Immature natural killer cell (primary cell): ENCODE measurements around the gene TAS2R7. TPM values are rescaled to one million over a fixed set of nuclear protein-coding genes. Genes with fewer than 3 reads are reported as not detected.

Experiments
- DNase-seq, 3 donors: peaks; one replicate each; pipeline ENCODE4 v3.0.0; 2022; ENCODE audit warnings: mixed read lengths in 1 of 3
- H3K27ac Mint-ChIP-seq, 6 donors: one replicate each; pipeline ENCODE4 v1.8.0; 2020; ENCODE audit warnings: mixed read lengths in 6 of 6, mild to moderate bottlenecking in 5 of 6, inconsistent platforms in 4 of 6, moderate library complexity in 3 of 6
- H3K27me3 Mint-ChIP-seq, 3 donors: one replicate each; pipeline ENCODE4 v1.8.0; 2020 to 2021; ENCODE audit warnings: low read depth in 3 of 3, mild to moderate bottlenecking in 3 of 3, mixed read lengths in 3 of 3, moderate library complexity in 3 of 3, inconsistent platforms in 1 of 3
- H3K36me3 Mint-ChIP-seq, 3 donors: one replicate each; pipeline ENCODE4 v1.8.0; 2020; ENCODE audit warnings: mixed read lengths in 3 of 3, inconsistent platforms in 2 of 3, mild to moderate bottlenecking in 2 of 3
- H3K4me1 Mint-ChIP-seq, 2 donors: one replicate each; pipeline ENCODE4 v1.8.0; 2020; ENCODE audit warnings: inconsistent platforms in 2 of 2, mild to moderate bottlenecking in 2 of 2, mixed read lengths in 2 of 2, moderate library complexity in 1 of 2
- H3K4me3 Mint-ChIP-seq, 5 donors: one replicate each; pipeline ENCODE4 v1.8.0; 2020; ENCODE audit warnings: mild to moderate bottlenecking in 5 of 5, mixed read lengths in 5 of 5, inconsistent platforms in 3 of 5, moderate library complexity in 3 of 5
- H3K9me3 Mint-ChIP-seq, 6 donors: one replicate each; pipeline ENCODE4 v1.8.0; 2020; ENCODE audit warnings: mild to moderate bottlenecking in 6 of 6, mixed read lengths in 6 of 6, inconsistent platforms in 4 of 6, moderate library complexity in 3 of 6
- polyA plus RNA-seq, 3 donors: library from polyadenylated mRNA; unstranded; fragments of 300-500 nt; fragmentation: Illumina TruSeq; gene quantifications; one replicate each; pipeline ENCODE4 v1.2.3, GENCODE V29; 2021

TAS2R7 gene
- polyA plus RNA-seq: not detected

GRCh38 chr12:10802587-10802986 lies at the start of gene TAS2R7:
TSS of gene TAS2R7 (minus strand) at chr12:10802627. CDS start at chr12:10802570, 57 bp downstream.
- Mint-ChIP-seq H3K4me1 (no peaks in the 10 kb centered on the region), H3K36me3 (no peaks in the 10 kb centered on the region), H3K27ac (no peak within 1 kb of the TSS), H3K27me3 (peaks cover 10 to 22% (median 14%) of the 10 kb centered on the region in 3 donors), H3K9me3 (peaks cover 0 to 2% (median 0%) of the 10 kb centered on the region in 6 donors), H3K4me3 (no peak within 1 kb of the TSS)
- no peak for DNase-seq

GRCh38 chr12:10851243-10851858 lies 48.9 kb upstream of the TAS2R7 start:
- DNase-seq: peak in 2 of 3 donors; percentile 8 to 17
- Mint-ChIP-seq H3K4me1 (peaks cover 41 to 52% of the 10 kb centered on the region in 2 donors), H3K9me3 (peaks cover 1 to 8% (median 5%) of the 10 kb centered on the region in 6 donors), H3K27ac (peak overlapping the region in 5 of 6 donors; percentile 2 to 74 (median 36)), H3K27me3 (peaks cover 0 to 3% (median 1%) of the 10 kb centered on the region in 3 donors), H3K4me3 (peak overlapping the region in 1 of 5 donors; percentile 7), H3K36me3 (peaks cover 14 to 27% (median 19%) of the 10 kb centered on the region in 3 donors)

- peak within 1 kb of the TSS in 1 of 5 donors; percentile 25 for H3K4me3 Mint-ChIP-seq
- H3K27ac Mint-ChIP-seq: peak within 1 kb of the TSS in 4 of 6 donors; percentile 37 to 74 (median 49)
- peaks cover 41 to 43% of the 10 kb centered on the region in 2 donors for H3K4me1 Mint-ChIP-seq
- DNase-seq: peak; percentile 31 to 50 (median 43)
- H3K36me3 Mint-ChIP-seq: peaks cover 15 to 27% (median 21%) of the 10 kb centered on the region in 3 donors
- H3K27me3 Mint-ChIP-seq: no peaks in the 10 kb centered on the region
- H3K9me3 Mint-ChIP-seq: peaks cover 0 to 1% (median 0%) of the 10 kb centered on the region in 6 donors
Measured at GRCh38 chr12:10849425-10849878, 47.0 kb upstream of the TAS2R7 start, which contains the start of gene PRR4. TSS of gene PRR4 (minus strand) at chr12:10849475. CDS start at chr12:10849437, 38 bp downstream.

GRCh38 chr12:10847744-10848143 lies 45.3 kb upstream of the TAS2R7 start:
- H3K4me1 Mint-ChIP-seq: peaks cover 35 to 37% of the 10 kb centered on the region in 2 donors
- H3K36me3 Mint-ChIP-seq: peaks cover 16 to 26% (median 21%) of the 10 kb centered on the region in 3 donors
- no peak for DNase-seq
- H3K27ac Mint-ChIP-seq: peak overlapping the region in 1 of 6 donors; percentile 8
- H3K9me3 Mint-ChIP-seq: peaks cover 0 to 1% (median 0%) of the 10 kb centered on the region in 6 donors
- H3K4me3 Mint-ChIP-seq: no peak overlapping the region
- H3K27me3 Mint-ChIP-seq: no peaks in the 10 kb centered on the region

GRCh38 chr12:10842862-10843261 lies 40.4 kb upstream of the TAS2R7 start:
- Mint-ChIP-seq H3K4me3 (no peak overlapping the region), H3K27me3 (peaks cover 0 to 3% (median 0%) of the 10 kb centered on the region in 3 donors), H3K36me3 (peaks cover 21 to 32% (median 24%) of the 10 kb centered on the region in 3 donors), H3K4me1 (no peaks in the 10 kb centered on the region), H3K9me3 (peaks cover 0 to 1% (median 0%) of the 10 kb centered on the region in 6 donors), H3K27ac (no peak overlapping the region)
- DNase-seq: no peak

- Mint-ChIP-seq H3K36me3 (peaks cover 7 to 10% (median 9%) of the 10 kb centered on the region in 3 donors), H3K27ac (no peak overlapping the region), H3K9me3 (no peaks in the 10 kb centered on the region), H3K4me1 (no peaks in the 10 kb centered on the region), H3K4me3 (no peak overlapping the region), H3K27me3 (peaks cover 0 to 3% (median 2%) of the 10 kb centered on the region in 3 donors)
- DNase-seq: no peak
Measured at GRCh38 chr12:10838461-10838860, 36.0 kb upstream of the TAS2R7 start.

- peaks cover 0 to 2% (median 2%) of the 10 kb centered on the region in 3 donors for H3K27me3 Mint-ChIP-seq
- no peak overlapping the region for H3K4me3 Mint-ChIP-seq
- no peaks in the 10 kb centered on the region for H3K36me3 Mint-ChIP-seq
- no peaks in the 10 kb centered on the region for H3K4me1 Mint-ChIP-seq
- H3K9me3 Mint-ChIP-seq: no peaks in the 10 kb centered on the region
- H3K27ac Mint-ChIP-seq: no peak overlapping the region
- DNase-seq: no peak
Measured at GRCh38 chr12:10829994-10830393, 27.6 kb upstream of the TAS2R7 start.

- Mint-ChIP-seq H3K27me3 (peaks cover 0 to 2% (median 2%) of the 10 kb centered on the region in 3 donors), H3K4me1 (no peaks in the 10 kb centered on the region), H3K4me3 (no peak within 1 kb of the TSS), H3K36me3 (no peaks in the 10 kb centered on the region), H3K27ac (no peak within 1 kb of the TSS), H3K9me3 (no peaks in the 10 kb centered on the region)
- no peak for DNase-seq
Measured at GRCh38 chr12:10826258-10826657, 23.8 kb upstream of the TAS2R7 start, which contains the start of gene TAS2R10. TSS of gene TAS2R10 (minus strand) at chr12:10826358. CDS start at chr12:10826269, 89 bp downstream.

- no peak for DNase-seq
- H3K27me3 Mint-ChIP-seq: peaks cover 0 to 2% (median 2%) of the 10 kb centered on the region in 3 donors
- no peaks in the 10 kb centered on the region for H3K4me1 Mint-ChIP-seq
- no peak overlapping the region for H3K27ac Mint-ChIP-seq
- no peaks in the 10 kb centered on the region for H3K36me3 Mint-ChIP-seq
- no peak overlapping the region for H3K4me3 Mint-ChIP-seq
- no peaks in the 10 kb centered on the region for H3K9me3 Mint-ChIP-seq
Measured at GRCh38 chr12:10824957-10825356, 22.5 kb upstream of the TAS2R7 start.

- H3K27me3 Mint-ChIP-seq: peaks cover 3 to 25% (median 12%) of the 10 kb centered on the region in 3 donors
- no peak overlapping the region for H3K4me3 Mint-ChIP-seq
- DNase-seq: no peak
- H3K27ac Mint-ChIP-seq: no peak overlapping the region
- no peaks in the 10 kb centered on the region for H3K4me1 Mint-ChIP-seq
- peaks cover 0 to 2% (median 0%) of the 10 kb centered on the region in 6 donors for H3K9me3 Mint-ChIP-seq
- no peaks in the 10 kb centered on the region for H3K36me3 Mint-ChIP-seq
Measured at GRCh38 chr12:10811883-10812536, 9.6 kb upstream of the TAS2R7 start.

- H3K4me1 Mint-ChIP-seq: no peaks in the 10 kb centered on the region
- no peak within 1 kb of the TSS for H3K27ac Mint-ChIP-seq
- H3K36me3 Mint-ChIP-seq: no peaks in the 10 kb centered on the region
- DNase-seq: no peak
- no peak within 1 kb of the TSS for H3K4me3 Mint-ChIP-seq
- H3K9me3 Mint-ChIP-seq: peaks cover 0 to 3% (median 0%) of the 10 kb centered on the region in 6 donors
- peaks cover 5 to 29% (median 12%) of the 10 kb centered on the region in 3 donors for H3K27me3 Mint-ChIP-seq
Measured at GRCh38 chr12:10810068-10810467, 7.6 kb upstream of the TAS2R7 start, which contains the start of gene TAS2R9. TSS of gene TAS2R9 (minus strand) at chr12:10810168. CDS start at chr12:10810075, 93 bp downstream.

- no peak within 1 kb of the TSS for H3K4me3 Mint-ChIP-seq
Measured at GRCh38 chr12:10807186-10807585, 4.8 kb upstream of the TAS2R7 start, which contains the start of gene TAS2R8. TSS of gene TAS2R8 (minus strand) at chr12:10807286. CDS start at chr12:10806980, 306 bp downstream.

GRCh38 chr12:10801741-10802140 lies 686 bp downstream of the TAS2R7 start:
- H3K36me3 Mint-ChIP-seq: no peaks in the 10 kb centered on the region
- H3K27me3 Mint-ChIP-seq: peaks cover 10 to 25% (median 14%) of the 10 kb centered on the region in 3 donors
- peaks cover 0 to 2% (median 0%) of the 10 kb centered on the region in 6 donors for H3K9me3 Mint-ChIP-seq
- DNase-seq: no peak
- H3K4me3 Mint-ChIP-seq: no peak overlapping the region
- H3K4me1 Mint-ChIP-seq: no peaks in the 10 kb centered on the region
- no peak overlapping the region for H3K27ac Mint-ChIP-seq

More at GRCh38 chr12:10807186-10807585, 4.8 kb upstream of the TAS2R7 start, which contains the start of gene TAS2R8:
- Mint-ChIP-seq H3K9me3 (peaks cover 0 to 3% (median 0%) of the 10 kb centered on the region in 6 donors), H3K4me1 (no peaks in the 10 kb centered on the region), H3K27me3 (peaks cover 5 to 14% (median 14%) of the 10 kb centered on the region in 3 donors), H3K27ac (no peak within 1 kb of the TSS), H3K36me3 (no peaks in the 10 kb centered on the region)
- DNase-seq: no peak
